HG03342 (cell line): Measurements from ENCODE around the gene OAS3.
"Not testable (repeated sequence)": the region's sequence is repeated elsewhere in the genome, so short reads cannot be mapped to it uniquely, and the experiment has no call there.

Experiments
- ATAC-seq: cut with Tn5 transposase; IDR thresholded peaks from one replicate; pipeline ENCODE4 v1.9.1; 2021; ENCODE audit warnings: mild to moderate bottlenecking, moderate library complexity; ENCODE audit not compliant: unreplicated experiment

OAS3 gene

GRCh38 chr12:112919121-112919520 lies 19.2 kb upstream of the OAS3 start:
- ATAC-seq = no peak

- ATAC-seq = peak; percentile 75
Observed at GRCh38 chr12:112924986-112925385, 13.3 kb upstream of the OAS3 start.

- ATAC-seq = not testable (repeated sequence)
Observed at GRCh38 chr12:112926416-112927033, 11.7 kb upstream of the OAS3 start.

GRCh38 chr12:112927475-112927874 lies 10.8 kb upstream of the OAS3 start:
- no peak for ATAC-seq

GRCh38 chr12:112927925-112928324 lies 10.3 kb upstream of the OAS3 start:
- no peak for ATAC-seq

- no peak for ATAC-seq
Observed at GRCh38 chr12:112928978-112929377, 9.3 kb upstream of the OAS3 start.

- ATAC-seq = no peak
Observed at GRCh38 chr12:112929715-112930114, 8.6 kb upstream of the OAS3 start.

GRCh38 chr12:112930350-112930749 lies 7.9 kb upstream of the OAS3 start:
- no peak for ATAC-seq

- ATAC-seq = no peak
Observed at GRCh38 chr12:112932485-112933128, 5.7 kb upstream of the OAS3 start.

GRCh38 chr12:112933129-112933505 lies 5.2 kb upstream of the OAS3 start:
- no peak for ATAC-seq

- ATAC-seq = no peak
Observed at GRCh38 chr12:112936264-112936663, 2.0 kb upstream of the OAS3 start.

- ATAC-seq = no peak
Observed at GRCh38 chr12:112936927-112937326, 1.3 kb upstream of the OAS3 start.

GRCh38 chr12:112938751-112939150 lies 477 bp downstream of the OAS3 start:
- no peak for ATAC-seq

GRCh38 chr12:112939761-112940381 lies 1.6 kb downstream of the OAS3 start:
- peak; percentile 61 for ATAC-seq

- no peak for ATAC-seq
Observed at GRCh38 chr12:112941528-112942335, 3.5 kb downstream of the OAS3 start.

GRCh38 chr12:112942572-112942971 lies 4.3 kb downstream of the OAS3 start:
- no peak for ATAC-seq

GRCh38 chr12:112944024-112944690 lies 5.9 kb downstream of the OAS3 start:
- no peak for ATAC-seq

- ATAC-seq = no peak
Observed at GRCh38 chr12:112945515-112945914, 7.2 kb downstream of the OAS3 start.

GRCh38 chr12:112946236-112947000 lies 8.1 kb downstream of the OAS3 start:
- ATAC-seq = no peak

- ATAC-seq = no peak
Observed at GRCh38 chr12:112947314-112947713, 9.0 kb downstream of the OAS3 start.
